ENCODE results near the gene DUSP8.

DUSP8 gene

DNA sequence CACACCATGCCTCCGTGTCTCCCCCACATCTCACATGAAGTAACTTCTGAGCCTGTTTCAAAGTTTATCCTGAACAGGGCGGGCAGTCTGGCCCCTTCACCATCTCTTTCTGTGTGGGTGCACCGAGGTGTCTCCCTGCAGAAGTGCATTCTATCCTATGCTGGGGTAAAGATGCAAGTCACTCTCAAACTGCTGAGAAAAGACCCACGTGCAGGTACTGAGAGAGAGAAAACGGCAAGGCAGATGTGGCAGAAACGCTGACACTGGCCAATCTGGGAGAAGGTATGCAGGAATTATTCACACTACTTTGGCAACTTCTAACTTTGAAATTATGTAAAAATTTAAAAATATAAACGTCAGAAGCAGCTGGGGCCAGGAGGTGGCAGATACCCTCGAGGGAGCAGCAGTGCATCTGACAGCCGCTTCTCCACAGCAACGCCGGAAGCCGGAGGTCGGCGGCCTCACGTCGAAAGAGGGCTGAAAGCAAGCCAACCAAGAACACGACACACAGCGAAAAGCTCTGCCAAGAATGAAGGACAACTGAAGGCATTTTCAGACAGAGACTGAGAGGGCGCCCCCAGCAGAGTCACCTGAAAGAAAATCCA is 51.3 kb downstream of the DUSP8 start:
- H3K79me2 ChIP-seq (ENCODE audit: insufficient read depth, low read length), result peaks cover 55% of the 10 kb centered on the region
- no peaks in the 10 kb centered on the region for H4K20me1 ChIP-seq (ENCODE audit: low read depth, low read length)
- TF ChIP-seq CTCF (IDR thresholded peaks at IDR 0.05; ENCODE audit: insufficient read depth, low read length, poor library complexity, severe bottlenecking), result peak; percentile 26
- TF ChIP-seq EZH2phosphoT487 (conservative IDR thresholded peaks at IDR 0.05; ENCODE audit: low read length), result no peak
- peaks cover 49% of the 10 kb centered on the region for H3F3A ChIP-seq (ENCODE audit: insufficient read depth)
- H3K9ac ChIP-seq (ENCODE audit: low read length), result peak overlapping the region; percentile 65
- H3K9me2 ChIP-seq (replicated peaks; ENCODE audit: insufficient read depth, low read length), result no peaks in the 10 kb centered on the region
- H3K27ac ChIP-seq (ENCODE audit: low read depth, low read length), result peak overlapping the region; percentile 97
- H3K4me2 ChIP-seq (ENCODE audit: low read depth, low read length, poor library complexity, severe bottlenecking), result peak overlapping the region; percentile 96
- H3K4me3 ChIP-seq (ENCODE audit: insufficient read depth, low read length, poor library complexity, severe bottlenecking), result peak overlapping the region; percentile 45
- H3K27me3 ChIP-seq (ENCODE audit: low read length), result no peaks in the 10 kb centered on the region
- no peaks in the 10 kb centered on the region for H3K36me3 ChIP-seq (ENCODE audit: low read length)
- no peak overlapping the region for H2AFZ ChIP-seq (ENCODE audit: low read depth, low read length, severe bottlenecking)
- H3K9me3 ChIP-seq (ENCODE audit: insufficient read depth, low read length), result no peaks in the 10 kb centered on the region

GRCh38 chr11:1520209-1520662 is 51.8 kb downstream of the DUSP8 start:
- Histone ChIP-seq H3K27ac (ENCODE audit: low read depth, low read length) (peak overlapping the region; percentile 97), H4K20me1 (ENCODE audit: low read depth, low read length) (no peaks in the 10 kb centered on the region), H3K9me2 (replicated peaks; ENCODE audit: insufficient read depth, low read length) (no peaks in the 10 kb centered on the region), H3K9ac (ENCODE audit: low read length) (peak overlapping the region; percentile 65), H2AFZ (ENCODE audit: low read depth, low read length, severe bottlenecking) (no peak overlapping the region), H3K4me3 (ENCODE audit: insufficient read depth, low read length, poor library complexity, severe bottlenecking) (peak overlapping the region; percentile 21), H3F3A (ENCODE audit: insufficient read depth) (peaks cover 49% of the 10 kb centered on the region), H3K9me3 (ENCODE audit: insufficient read depth, low read length) (no peaks in the 10 kb centered on the region), H3K27me3 (ENCODE audit: low read length) (no peaks in the 10 kb centered on the region), H3K36me3 (ENCODE audit: low read length) (no peaks in the 10 kb centered on the region), H3K4me2 (ENCODE audit: low read depth, low read length, poor library complexity, severe bottlenecking) (peak overlapping the region; percentile 96), H3K79me2 (ENCODE audit: insufficient read depth, low read length) (peaks cover 54% of the 10 kb centered on the region)
- TF ChIP-seq CTCF (IDR thresholded peaks at IDR 0.05; ENCODE audit: insufficient read depth, low read length, poor library complexity, severe bottlenecking), result no peak

DNA sequence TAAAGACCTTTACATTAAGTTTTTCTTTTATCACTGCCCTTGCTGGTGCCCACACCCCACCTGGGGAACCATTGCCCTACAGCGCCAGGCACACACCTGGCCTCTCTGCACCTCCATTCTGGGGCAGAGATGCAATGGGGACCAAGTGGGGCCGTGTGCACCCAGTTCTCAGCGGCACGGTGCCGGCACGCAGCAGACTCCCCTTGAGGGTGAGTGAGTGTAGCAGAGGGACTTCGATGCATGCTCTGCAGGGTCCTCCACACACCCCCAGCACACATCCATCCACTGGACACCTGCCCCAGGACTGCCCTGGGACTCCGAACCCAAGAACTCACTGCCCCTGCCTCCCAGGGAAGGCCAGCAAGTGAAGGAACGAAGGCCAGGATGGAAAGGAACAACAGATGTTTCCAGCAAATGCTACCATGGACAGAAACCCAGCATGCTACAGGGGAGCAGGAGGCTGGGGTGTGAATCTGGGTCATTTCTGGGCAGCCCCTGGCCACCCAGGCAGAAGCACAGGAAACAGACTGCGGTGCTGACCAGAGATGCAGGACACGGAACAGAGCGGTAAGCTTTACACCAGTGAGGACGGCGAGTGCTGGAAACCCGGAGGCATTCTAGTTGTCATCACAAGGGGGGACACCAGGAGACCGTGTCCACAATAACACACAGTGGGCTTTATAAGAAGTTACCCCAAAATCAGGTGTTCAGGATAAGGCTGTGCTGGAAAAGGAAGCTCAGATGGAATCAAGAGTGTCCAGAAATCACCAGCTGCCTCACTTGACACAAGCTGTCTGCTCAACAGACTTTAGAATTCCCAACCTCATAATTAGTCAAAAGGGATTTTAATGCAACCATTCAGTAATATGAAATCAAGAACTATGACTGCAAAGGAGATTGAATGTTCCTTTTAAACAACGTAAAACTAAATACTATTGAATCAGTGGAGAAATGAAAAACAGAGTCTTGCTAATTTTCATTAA is 52.8 kb downstream of the DUSP8 start:
- Histone ChIP-seq H3K9me2 (replicated peaks; ENCODE audit: insufficient read depth, low read length) (no peaks in the 10 kb centered on the region), H3K79me2 (ENCODE audit: insufficient read depth, low read length) (peaks cover 53% of the 10 kb centered on the region; the same call in 1 of the 2 replicates), H3K9me3 (ENCODE audit: insufficient read depth, low read length) (no peaks in the 10 kb centered on the region), H3K4me2 (ENCODE audit: low read depth, low read length, poor library complexity, severe bottlenecking) (peak overlapping the region; percentile 96), H3K27ac (ENCODE audit: low read depth, low read length) (peak overlapping the region; percentile 97), H3F3A (ENCODE audit: insufficient read depth) (peaks cover 47% of the 10 kb centered on the region), H3K9ac (ENCODE audit: low read length) (0 out of 2 replicates have a peak overlapping the region, but pooled peaks have one; percentile 65), H3K4me3 (ENCODE audit: insufficient read depth, low read length, poor library complexity, severe bottlenecking) (no peak overlapping the region), H3K27me3 (ENCODE audit: low read length) (no peaks in the 10 kb centered on the region), H3K36me3 (ENCODE audit: low read length) (no peaks in the 10 kb centered on the region), H2AFZ (ENCODE audit: low read depth, low read length, severe bottlenecking) (no peak overlapping the region), H4K20me1 (ENCODE audit: low read depth, low read length) (no peaks in the 10 kb centered on the region)
- TF ChIP-seq CTCF (IDR thresholded peaks at IDR 0.05; ENCODE audit: insufficient read depth, low read length, poor library complexity, severe bottlenecking), result no peak
- TF ChIP-seq EZH2phosphoT487 (conservative IDR thresholded peaks at IDR 0.05; ENCODE audit: low read length), result no peak

All from SU-DHL-6 (cell line).